Lung (tissue), 12 donors: ENCODE measurements around the gene RASGRP3. TPM values are rescaled to one million over a fixed set of nuclear protein-coding genes. Genes with fewer than 3 reads are reported as not detected.

Experiments used
- ATAC-seq: fragments of 200-7000 bp; cut with Tn5 transposase; one replicate; pipeline ENCODE4 v1.9.1; 2020; ENCODE audit warnings: moderate number of reproducible peaks; ENCODE audit not compliant: insufficient read depth, low FRiP score
- DNase-seq, 3 donors: peaks; one replicate each; pipeline ENCODE4 v3.0.0-alpha.2; 2013 to 2017
- H3K27ac ChIP-seq, 2 donors: one replicate each; pipeline ENCODE4 v1.5.1; 2013; ENCODE audit warnings: mild to moderate bottlenecking in 2 of 2, moderate library complexity in 2 of 2, control low read depth in 1 of 2, inconsistent platforms in 1 of 2, low read depth in 1 of 2, low read length in 1 of 2
- H3K27me3 ChIP-seq, 3 donors: one replicate each; pipeline ENCODE4 v1.5.1; 2013; ENCODE audit warnings: low read length in 2 of 3; ENCODE audit not compliant: control insufficient read depth in 3 of 3, insufficient read depth in 3 of 3
- H3K36me3 ChIP-seq, 4 donors: one replicate each; pipeline ENCODE4 v1.5.1; 2013; ENCODE audit warnings: low read length in 4 of 4, mild to moderate bottlenecking in 1 of 4, moderate library complexity in 1 of 4; ENCODE audit not compliant: control insufficient read depth in 4 of 4, insufficient read depth in 4 of 4
- H3K4me1 ChIP-seq, 5 donors: one replicate each; pipeline ENCODE4 v1.5.1; 2013; ENCODE audit warnings: low read length in 5 of 5, mild to moderate bottlenecking in 2 of 5, moderate library complexity in 1 of 5; ENCODE audit not compliant: control insufficient read depth in 5 of 5, insufficient read depth in 5 of 5
- H3K4me3 ChIP-seq: one replicate; pipeline ENCODE4 v1.5.1; 2013; ENCODE audit warnings: mild to moderate bottlenecking, control low read depth, moderate library complexity
- H3K9ac ChIP-seq, 2 donors: one replicate each; pipeline ENCODE4 v1.5.1; 2013; ENCODE audit warnings: low read length in 2 of 2, control low read depth in 1 of 2; ENCODE audit not compliant: insufficient read depth in 1 of 2
- H3K9me3 ChIP-seq, 4 donors: one replicate each; pipeline ENCODE4 v1.5.1; 2013; ENCODE audit warnings: low read length in 3 of 4, mild to moderate bottlenecking in 1 of 4, moderate library complexity in 1 of 4; ENCODE audit not compliant: control insufficient read depth in 4 of 4, insufficient read depth in 3 of 4
- WGBS, 2 donors: extraction: QIAGEN DNeasy Blood & Tissue Kit; methylation state at CpG; one replicate each; pipeline ENCODE4 v1.1.7; 2013; 5-methylcytosine and 5-hydroxymethylcytosine counted together
- polyA plus RNA-seq, 2 donors: library from polyadenylated mRNA; stranded (reverse); fragments of 200-250 nt; gene quantifications; one replicate each; pipeline ENCODE4 v1.2.1, GENCODE V29; 2013
- total RNA-seq, 2 donors: library from RNA; depleted of rRNA in 1 of 2; stranded (reverse); fragments of >200 nt in 1 of 2; gene quantifications; one replicate each; pipeline ENCODE4 v1.2.1, GENCODE V29; 2014 to 2021
- TF ChIP-seq, protein P1 (sequence below): IDR thresholded peaks from 2 replicates; pipeline ENCODE4 v1.5.1; 2012; ENCODE audit warnings: mild to moderate bottlenecking; ENCODE audit errors: control extremely low read depth, extremely low read depth
- donor health status: control.
- donor health status: control.
- donor health status: Bipolar disorder and iron deficiency.
- donor health status: healthy.
- donor health status: DM: yes; HTN: yes; CAD: no.

The RASGRP3 gene
- total and polyA plus RNA-seq, 4 donors = 3.6 to 36.6 (median 10.5) TPM

DNA sequence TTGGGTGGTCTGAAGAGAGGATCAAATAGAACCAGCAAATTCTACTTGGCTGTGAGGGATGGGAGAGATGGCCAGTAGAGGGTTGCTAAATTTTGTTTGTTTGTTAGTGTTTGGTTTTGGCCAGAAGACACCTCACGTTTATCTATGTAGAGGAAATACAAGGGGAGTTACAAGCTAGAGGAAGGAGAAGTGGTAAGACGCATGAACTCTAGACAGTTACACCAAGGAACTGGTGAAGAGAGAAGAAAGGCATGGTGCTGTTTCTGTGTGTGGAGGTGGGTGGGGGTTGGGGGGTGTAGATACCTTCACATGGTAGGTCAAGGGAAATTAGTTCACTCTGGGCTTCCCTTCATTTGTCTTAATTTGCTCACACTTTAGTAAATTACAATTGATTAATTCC lies 25.6 kb downstream of the RASGRP3 start:
- no peaks in the 10 kb centered on the region for H3K27me3 ChIP-seq
- no peak overlapping the region for H3K4me3 ChIP-seq
- H3K4me1 ChIP-seq = peaks cover 0 to 9% (median 0%) of the 10 kb centered on the region in 5 donors
- H3K9me3 ChIP-seq = no peaks in the 10 kb centered on the region
- no peak overlapping the region for H3K9ac ChIP-seq
- TF ChIP-seq, protein P1, sequence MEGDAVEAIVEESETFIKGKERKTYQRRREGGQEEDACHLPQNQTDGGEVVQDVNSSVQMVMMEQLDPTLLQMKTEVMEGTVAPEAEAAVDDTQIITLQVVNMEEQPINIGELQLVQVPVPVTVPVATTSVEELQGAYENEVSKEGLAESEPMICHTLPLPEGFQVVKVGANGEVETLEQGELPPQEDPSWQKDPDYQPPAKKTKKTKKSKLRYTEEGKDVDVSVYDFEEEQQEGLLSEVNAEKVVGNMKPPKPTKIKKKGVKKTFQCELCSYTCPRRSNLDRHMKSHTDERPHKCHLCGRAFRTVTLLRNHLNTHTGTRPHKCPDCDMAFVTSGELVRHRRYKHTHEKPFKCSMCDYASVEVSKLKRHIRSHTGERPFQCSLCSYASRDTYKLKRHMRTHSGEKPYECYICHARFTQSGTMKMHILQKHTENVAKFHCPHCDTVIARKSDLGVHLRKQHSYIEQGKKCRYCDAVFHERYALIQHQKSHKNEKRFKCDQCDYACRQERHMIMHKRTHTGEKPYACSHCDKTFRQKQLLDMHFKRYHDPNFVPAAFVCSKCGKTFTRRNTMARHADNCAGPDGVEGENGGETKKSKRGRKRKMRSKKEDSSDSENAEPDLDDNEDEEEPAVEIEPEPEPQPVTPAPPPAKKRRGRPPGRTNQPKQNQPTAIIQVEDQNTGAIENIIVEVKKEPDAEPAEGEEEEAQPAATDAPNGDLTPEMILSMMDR = no peak
- ATAC-seq (no peak), DNase-seq (no peak)
- 33 to 64% methylated on average over 2 of the region's 2 CpGs for WGBS, 2 donors
- H3K27ac ChIP-seq = no peak overlapping the region
- H3K36me3 ChIP-seq = no peaks in the 10 kb centered on the region

DNA sequence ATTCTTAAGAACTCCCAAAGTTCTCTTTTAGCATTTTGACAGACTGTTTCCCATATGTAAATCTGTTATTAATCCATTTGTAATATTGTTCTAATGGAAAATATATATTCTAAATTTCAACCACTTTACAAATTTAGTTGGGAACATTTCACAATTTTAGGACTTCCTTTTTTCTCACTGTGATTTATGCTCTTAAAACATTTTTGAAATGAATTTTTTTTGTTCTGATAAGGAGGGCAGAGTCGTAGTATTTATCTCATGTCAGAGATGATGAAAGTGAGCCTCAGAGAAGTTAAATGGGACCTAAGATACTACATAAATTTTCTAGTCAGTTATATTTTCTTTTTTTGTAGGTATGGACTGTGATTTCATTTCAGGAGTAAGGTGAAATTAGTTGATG lies 26.6 kb downstream of the RASGRP3 start:
- DNase-seq = no peak
- TF ChIP-seq, protein P1 = no peak
- no peak for ATAC-seq
- no peaks in the 10 kb centered on the region for H3K9me3 ChIP-seq
- no peak overlapping the region for H3K4me3 ChIP-seq
- H3K9ac ChIP-seq = no peak overlapping the region
- WGBS, 2 donors = 22 to 38% methylated on average over 1 of the region's 1 CpG
- no peak overlapping the region for H3K27ac ChIP-seq
- H3K27me3 ChIP-seq = no peaks in the 10 kb centered on the region
- H3K36me3 ChIP-seq = no peaks in the 10 kb centered on the region
- peaks cover 0 to 12% (median 0%) of the 10 kb centered on the region in 5 donors for H3K4me1 ChIP-seq

DNA sequence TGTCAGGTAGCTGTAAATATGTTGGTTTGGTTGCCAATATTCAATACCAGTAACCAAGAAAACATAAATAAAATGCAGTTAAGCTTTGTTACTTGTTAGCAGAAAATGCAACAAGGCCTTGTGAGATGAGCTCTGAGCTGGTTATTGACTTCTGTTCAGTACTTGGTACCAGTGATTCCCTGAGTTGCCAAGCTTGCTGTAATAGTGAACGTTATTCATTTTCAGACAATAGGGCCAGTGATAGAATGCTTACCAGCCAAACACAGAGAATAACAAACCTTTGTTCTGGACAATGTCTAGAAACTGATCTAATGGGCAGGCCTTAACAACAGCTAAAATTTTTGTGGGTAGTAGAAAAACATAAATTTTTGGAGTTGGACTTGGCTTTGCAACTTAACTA lies 29.5 kb downstream of the RASGRP3 start:
- Histone ChIP-seq H3K4me3 (no peak overlapping the region), H3K4me1 (peaks cover 0 to 24% (median 0%) of the 10 kb centered on the region in 5 donors), H3K9me3 (no peaks in the 10 kb centered on the region), H3K9ac (no peak overlapping the region), H3K36me3 (no peaks in the 10 kb centered on the region), H3K27me3 (no peaks in the 10 kb centered on the region), H3K27ac (no peak overlapping the region)
- no peak for ATAC-seq
- TF ChIP-seq, protein P1 = no peak
- whole genome bisulfite sequencing, 2 donors = 74 to 80% methylated on average over 1 of the region's 1 CpG
- no peak for DNase-seq
